RPMI7951 (cell line): ENCODE measurements around the gene FAM170B. TPM values are rescaled to one million over a fixed set of nuclear protein-coding genes. Genes with fewer than 3 reads are reported as not detected.

ENCODE experiments used
- total RNA-seq: library from RNA; depleted of rRNA; stranded (reverse); fragments of >200 nt; shearing (Covaris generic); gene quantifications from 2 replicates; pipeline ENCODE4 v1.2.3, GENCODE V29; 2014; rRNA removed

Gene FAM170B
- total RNA-seq, 1 experiment from 2014 or later, result not detected

Other genes with a start within 250 kb of the FAM170B start
- not detected in 2 replicates for gene LRRC18, start 194.2 kb downstream of the FAM170B start, total RNA-seq
- under 0.01 and 0.12 TPM in 2 replicates for gene VSTM4, start 18.5 kb downstream of the FAM170B start, total RNA-seq
- not detected in 2 replicates for gene TMEM273, start 54.4 kb upstream of the FAM170B start, total RNA-seq
- gene C10orf71, start 165.1 kb upstream of the FAM170B start, total RNA-seq, result not detected in 2 replicates